HG02870 (cell line): ENCODE results near the gene LYPD8.

Source experiments
- ATAC-seq: cut with Tn5 transposase; IDR thresholded peaks from one replicate; pipeline ENCODE4 v1.9.1; 2021; ENCODE audit warnings: mild to moderate bottlenecking, moderate library complexity; ENCODE audit not compliant: unreplicated experiment

Gene LYPD8

GRCh38 chr1:248702714-248703113, 52.8 kb downstream of the LYPD8 start, which contains the start of gene OR14I1:
OR14I1 (minus strand) TSS chr1:248702766.
- no peak for ATAC-seq

- no peak for ATAC-seq
Observed at GRCh38 chr1:248699099-248699498, 56.5 kb downstream of the LYPD8 start.

- no peak for ATAC-seq
Observed at GRCh38 chr1:248697907-248698306, 57.7 kb downstream of the LYPD8 start.

GRCh38 chr1:248696774-248697173, 58.8 kb downstream of the LYPD8 start:
- no peak for ATAC-seq

- no peak for ATAC-seq
Observed at GRCh38 chr1:248696261-248696660, 59.3 kb downstream of the LYPD8 start.

- no peak for ATAC-seq
Observed at GRCh38 chr1:248695451-248696132, 60.0 kb downstream of the LYPD8 start.

- no peak for ATAC-seq
Observed at GRCh38 chr1:248691567-248692155, 63.9 kb downstream of the LYPD8 start.
